OCI-LY7 (cell line): Measurements from ENCODE around the gene NUB1. TPM values are rescaled to one million over a fixed set of nuclear protein-coding genes. Genes with fewer than 3 reads are reported as not detected.

Source experiments
- BruUV-seq: library from RNA; stranded (reverse); fragments of 400-500 nt; replicated peaks from 2 replicates; lab custom pipeline; 2021; lab: Mats Ljungman, UMichigan
- CTCF ChIA-PET: fragments of 300-600 bp; sonication (Branson Sonifier 250); formaldehyde crosslinking; loops from one replicate; lab custom pipeline; 2022; ENCODE audit warnings: antibody characterized with exemption; ENCODE audit not compliant: unreplicated experiment; lab: Charles Lee
- POLR2A ChIA-PET: fragments of 300-600 bp; sonication (Branson Sonifier 250); formaldehyde crosslinking; loops from one replicate; lab custom pipeline; 2022; ENCODE audit warnings: antibody characterized with exemption; lab: Charles Lee
- DNase-seq: peaks from one replicate; pipeline ENCODE4 v3.0.0-alpha.2; 2015; ENCODE audit warnings: low spot score
- H2AFZ ChIP-seq: fragments of 200-600 bp; sonication (generic), shearing (Covaris generic); 2 replicates; pipeline ENCODE4 v1.6.1; 2014; ENCODE audit warnings: mild to moderate bottlenecking, antibody characterized with exemption, low read length, moderate library complexity
- H3K27ac ChIP-seq: fragments of 200-600 bp; sonication (generic); 2 replicates; pipeline ENCODE4 v1.5.1; 2014; ENCODE audit warnings: mixed run types, low read depth, mild to moderate bottlenecking, moderate library complexity, low read length, inconsistent platforms; ENCODE audit not compliant: poor library complexity, severe bottlenecking
- H3K36me3 ChIP-seq: fragments of 200-600 bp; sonication (generic); 2 replicates; pipeline ENCODE4 v1.6.1; 2014; ENCODE audit warnings: mild to moderate bottlenecking, antibody characterized with exemption, low read length, moderate library complexity, mixed read lengths; ENCODE audit not compliant: insufficient read depth
- H3K4me1 ChIP-seq: fragments of 200-600 bp; sonication (generic); 2 replicates; pipeline ENCODE4 v1.5.1; 2014; ENCODE audit warnings: mild to moderate bottlenecking, low read length; ENCODE audit not compliant: insufficient read depth, poor library complexity, severe bottlenecking
- H3K4me2 ChIP-seq: fragments of 200-600 bp; sonication (generic); 2 replicates; pipeline ENCODE4 v1.6.1; 2014; ENCODE audit warnings: mild to moderate bottlenecking, low read length
- H3K4me3 ChIP-seq: fragments of 200-600 bp; sonication (generic); 2 replicates; pipeline ENCODE4 v1.5.1; 2014; ENCODE audit warnings: mild to moderate bottlenecking, low read depth, low read length; ENCODE audit not compliant: poor library complexity, severe bottlenecking
- H3K79me2 ChIP-seq: fragments of 200-600 bp; sonication (generic); 2 replicates; pipeline ENCODE4 v1.6.1; 2016; ENCODE audit warnings: low read depth, mild to moderate bottlenecking, low read length, moderate library complexity, mixed read lengths; ENCODE audit not compliant: insufficient read depth
- H3K9me2 ChIP-seq: fragments of 200-600 bp; sonication (generic); 2 replicates; pipeline ENCODE4 v1.6.1; 2016; ENCODE audit warnings: mild to moderate bottlenecking, low read length, mixed read lengths; ENCODE audit not compliant: insufficient read depth
- H3K9me3 ChIP-seq: fragments of 200-600 bp; sonication (generic); 2 replicates; pipeline ENCODE4 v1.6.1; 2014; ENCODE audit warnings: mild to moderate bottlenecking, mixed run types, low read length, mixed read lengths
- H4K20me1 ChIP-seq: fragments of 200-600 bp; sonication (generic); 2 replicates; pipeline ENCODE4 v1.6.1; 2014; ENCODE audit warnings: mild to moderate bottlenecking, antibody characterized with exemption, low read length, moderate library complexity, mixed read lengths; ENCODE audit not compliant: insufficient read depth
- EZH2phosphoT487 ChIP-seq: fragments of 200-600 bp; sonication (generic); IDR thresholded peaks from 2 replicates; pipeline ENCODE4 v1.6.1; 2018; ENCODE audit warnings: low read depth, borderline replicate concordance, mild to moderate bottlenecking, mixed run types, antibody characterized with exemption, low read length, moderate library complexity, mixed read lengths
- intact Hi-C: fragments of 100-400 bp; cut with micrococcal nuclease; formaldehyde crosslinking; loops from one replicate; pipeline ENCODE4 v1.10.0; 2022; ENCODE audit not compliant: unreplicated experiment
- total RNA-seq, 2 experiments: library from RNA; depleted of rRNA in 1 of 2; stranded (reverse); fragments of >200 nt in 1 of 2; shearing (Covaris generic) in 1 of 2; gene quantifications; 2 replicates each; pipeline ENCODE4 v1.2.3, GENCODE V29; 2014 to 2022
- TF ChIP-seq, protein P1 (sequence below): fragments of 200-600 bp; sonication (generic); conservative IDR thresholded peaks from 2 replicates; pipeline ENCODE4 v1.5.1; 2014; ENCODE audit warnings: mild to moderate bottlenecking, antibody characterized with exemption, low read length, moderate library complexity, mixed read lengths

Gene NUB1
- total RNA-seq, 2 experiments from 2014 or later = 44.1 to 50.7 TPM

DNA sequence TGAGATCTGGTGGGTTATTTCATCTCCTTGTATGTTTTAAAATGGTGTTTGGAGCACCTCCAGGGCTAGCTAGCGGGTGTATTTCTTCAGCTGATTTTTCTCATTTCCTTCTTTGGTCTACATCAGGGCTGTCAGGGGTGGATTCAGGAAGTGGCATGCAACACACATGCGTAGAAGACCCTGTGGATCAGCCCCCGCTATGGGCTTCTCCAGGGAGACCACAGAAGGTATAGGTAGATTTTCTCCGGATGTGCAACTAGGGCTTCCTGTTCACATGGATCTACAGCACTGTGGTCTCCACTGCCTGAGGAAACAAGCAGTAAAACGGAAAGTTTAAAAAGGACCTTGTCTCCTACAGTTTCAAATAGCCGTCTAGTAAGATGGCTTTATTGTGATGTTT, 10.4 kb downstream of the NUB1 start:
- Histone ChIP-seq H3K4me1 (peaks cover 50% of the 10 kb centered on the region), H4K20me1 (no peaks in the 10 kb centered on the region), H3K9me3 (no peaks in the 10 kb centered on the region), H2AFZ (peak overlapping the region; percentile 67; the same call in 1 of the 2 replicates), H3K9me2 (no peaks in the 10 kb centered on the region), H3K4me3 (peak overlapping the region; percentile 22), H3K4me2 (peak overlapping the region; percentile 48), H3K36me3 (peaks cover 75% of the 10 kb centered on the region), H3K27ac (peak overlapping the region; percentile 94), H3K79me2 (peaks cover 9% of the 10 kb centered on the region; the same call in 1 of the 2 replicates)
- ChIA-PET CTCF (interaction anchor here (1.6 to 2.2 kb wide), 2 partner anchors 37 to 125 kb away, joined by 8 read pairs; partner anchors contain the start of gene ABCF2), POLR2A (interaction anchor here (0.6 to 1.5 kb wide), 10 partner anchors 10 to 1981 kb away, joined by 3 to 6 read pairs (median 3); partner anchors contain the start of gene NUB1)
- DNase-seq = peak; percentile 37
- intact Hi-C loops = loop anchor here (2.0 kb wide), 1 partner anchor 167 kb away; the partner anchor contains the start of gene RHEB
- BruUV-seq = no TSS peak
- TF ChIP-seq, protein P1, sequence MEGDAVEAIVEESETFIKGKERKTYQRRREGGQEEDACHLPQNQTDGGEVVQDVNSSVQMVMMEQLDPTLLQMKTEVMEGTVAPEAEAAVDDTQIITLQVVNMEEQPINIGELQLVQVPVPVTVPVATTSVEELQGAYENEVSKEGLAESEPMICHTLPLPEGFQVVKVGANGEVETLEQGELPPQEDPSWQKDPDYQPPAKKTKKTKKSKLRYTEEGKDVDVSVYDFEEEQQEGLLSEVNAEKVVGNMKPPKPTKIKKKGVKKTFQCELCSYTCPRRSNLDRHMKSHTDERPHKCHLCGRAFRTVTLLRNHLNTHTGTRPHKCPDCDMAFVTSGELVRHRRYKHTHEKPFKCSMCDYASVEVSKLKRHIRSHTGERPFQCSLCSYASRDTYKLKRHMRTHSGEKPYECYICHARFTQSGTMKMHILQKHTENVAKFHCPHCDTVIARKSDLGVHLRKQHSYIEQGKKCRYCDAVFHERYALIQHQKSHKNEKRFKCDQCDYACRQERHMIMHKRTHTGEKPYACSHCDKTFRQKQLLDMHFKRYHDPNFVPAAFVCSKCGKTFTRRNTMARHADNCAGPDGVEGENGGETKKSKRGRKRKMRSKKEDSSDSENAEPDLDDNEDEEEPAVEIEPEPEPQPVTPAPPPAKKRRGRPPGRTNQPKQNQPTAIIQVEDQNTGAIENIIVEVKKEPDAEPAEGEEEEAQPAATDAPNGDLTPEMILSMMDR = no peak
- TF ChIP-seq EZH2phosphoT487 = no peak

DNA sequence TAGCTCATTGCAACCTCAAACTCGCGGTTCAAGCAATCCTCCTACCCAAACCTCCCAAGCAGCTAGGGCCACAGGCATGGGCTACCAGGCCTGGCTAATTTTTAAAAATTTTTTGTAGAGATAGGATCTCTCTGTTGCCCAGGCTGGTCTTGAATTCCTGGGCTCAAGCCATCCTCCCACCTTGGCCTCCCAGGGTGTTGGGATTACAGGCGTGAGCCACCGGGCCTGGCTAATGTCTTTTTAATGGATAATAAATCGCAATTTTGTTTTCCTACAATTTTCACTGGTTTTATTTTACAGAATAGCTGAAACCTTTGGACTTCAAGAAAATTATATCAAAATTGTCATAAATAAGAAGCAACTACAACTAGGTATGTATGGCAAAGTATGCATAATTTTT, 10.9 kb downstream of the NUB1 start:
- BruUV-seq = no TSS peak
- H3K36me3 ChIP-seq = peaks cover 76% of the 10 kb centered on the region
- CTCF ChIA-PET = interaction anchor here (2.2 kb wide), 1 partner anchor 37 kb away, joined by 8 read pairs; no protein-coding TSS in a partner anchor
- H3K79me2 ChIP-seq = peaks cover 8% of the 10 kb centered on the region; the same call in 1 of the 2 replicates
- TF ChIP-seq EZH2phosphoT487 = no peak
- TF ChIP-seq, protein P1 = no peak
- H2AFZ ChIP-seq = peak overlapping the region; percentile 67; the same call in 1 of the 2 replicates
- intact Hi-C loops = no loop called here
- DNase-seq = no peak
- H3K9me3 ChIP-seq = no peaks in the 10 kb centered on the region
- peak overlapping the region; percentile 94 for H3K27ac ChIP-seq
- POLR2A ChIA-PET = interaction anchor here (0.5 to 1.5 kb wide), 6 partner anchors 10 to 395 kb away, joined by 3 to 6 read pairs (median 4); partner anchors contain the start of gene NUB1
- no peak overlapping the region for H3K4me3 ChIP-seq
- H3K9me2 ChIP-seq = no peaks in the 10 kb centered on the region
- H3K4me2 ChIP-seq = peak overlapping the region; percentile 48; the same call in 1 of the 2 replicates
- H4K20me1 ChIP-seq = no peaks in the 10 kb centered on the region
- peaks cover 48% of the 10 kb centered on the region for H3K4me1 ChIP-seq
